MM.1S (cell line): ENCODE results near the gene FBXO34.

ENCODE experiments used
- DNase-seq: peaks from one replicate; pipeline ENCODE4 v3.0.0-alpha.2; 2015
- H2AFZ ChIP-seq: fragments of 300-600 bp; sonication (generic); 2 replicates; pipeline ENCODE4 v1.6.0; 2016; ENCODE audit warnings: antibody characterized with exemption, low read length
- H3F3A ChIP-seq: fragments of 300-600 bp; sonication (generic); 2 replicates; pipeline ENCODE4 v1.6.1; 2016; ENCODE audit warnings: mild to moderate bottlenecking, antibody characterized with exemption, low read length, moderate library complexity, mixed read lengths; ENCODE audit not compliant: insufficient read depth
- H3K27ac ChIP-seq: fragments of 300-600 bp; sonication (generic); 2 replicates; pipeline ENCODE4 v1.5.1; 2016; ENCODE audit warnings: mild to moderate bottlenecking, low read length
- H3K27me3 ChIP-seq: fragments of 300-600 bp; sonication (generic); replicated peaks from 2 replicates; pipeline ENCODE4 v1.6.0; 2016; ENCODE audit warnings: low read length; ENCODE audit not compliant: insufficient read depth
- H3K36me3 ChIP-seq: fragments of 300-600 bp; sonication (generic); replicated peaks from 2 replicates; pipeline ENCODE4 v1.6.1; 2016; ENCODE audit warnings: mild to moderate bottlenecking, low read length, mixed read lengths; ENCODE audit not compliant: insufficient read depth
- H3K4me1 ChIP-seq: fragments of 300-600 bp; sonication (generic); 2 replicates; pipeline ENCODE4 v1.6.1; 2016; ENCODE audit warnings: low read length, mixed read lengths
- H3K4me2 ChIP-seq: fragments of 300-600 bp; sonication (generic); 2 replicates; pipeline ENCODE4 v1.6.0; 2016; ENCODE audit warnings: low read depth, low read length
- H3K4me3 ChIP-seq: fragments of 300-600 bp; sonication (generic); 2 replicates; pipeline ENCODE4 v1.5.1; 2016; ENCODE audit warnings: low read length, mixed read lengths
- H3K79me2 ChIP-seq: fragments of 300-600 bp; sonication (generic); 2 replicates; pipeline ENCODE4 v1.6.1; 2016; ENCODE audit warnings: mixed run types, low read length, mixed read lengths
- H3K9ac ChIP-seq: fragments of 300-600 bp; sonication (generic); 2 replicates; pipeline ENCODE4 v1.6.1; 2016; ENCODE audit warnings: low read length, mixed read lengths
- H3K9me2 ChIP-seq: fragments of 300-600 bp; sonication (generic); replicated peaks from 2 replicates; pipeline ENCODE4 v1.6.1; 2016; ENCODE audit warnings: mild to moderate bottlenecking, low read length, mixed read lengths; ENCODE audit not compliant: insufficient read depth
- H3K9me3 ChIP-seq: fragments of 300-600 bp; sonication (generic); replicated peaks from 2 replicates; pipeline ENCODE4 v1.6.1; 2016; ENCODE audit warnings: mild to moderate bottlenecking, low read length, mixed read lengths; ENCODE audit not compliant: insufficient read depth
- H4K20me1 ChIP-seq: fragments of 300-600 bp; sonication (generic); 2 replicates; pipeline ENCODE4 v1.6.1; 2016; ENCODE audit warnings: mild to moderate bottlenecking, low read length, moderate library complexity, mixed read lengths; ENCODE audit not compliant: insufficient read depth
- CTCF ChIP-seq: fragments of 300-600 bp; sonication (generic); IDR thresholded peaks from 2 replicates; pipeline ENCODE4 v1.5.1; 2016; ENCODE audit warnings: antibody characterized with exemption, low read length, mixed read lengths
- EZH2 ChIP-seq: fragments of 300-600 bp; sonication (generic); optimal IDR thresholded peaks from 2 replicates; pipeline ENCODE3; 2017; ENCODE audit warnings: low read depth, mild to moderate bottlenecking, antibody characterized with exemption, low read length, mixed read lengths
- EZH2phosphoT487 ChIP-seq: fragments of 300-600 bp; sonication (generic); IDR thresholded peaks from 2 replicates; pipeline ENCODE4 v1.6.1; 2018; ENCODE audit warnings: antibody characterized with exemption, low read length

The FBXO34 gene

GRCh38 chr14:55248411-55248810, 22.8 kb upstream of the FBXO34 start:
- H3K4me1 ChIP-seq: no peaks in the 10 kb centered on the region
- no peaks in the 10 kb centered on the region for H3K79me2 ChIP-seq
- no peaks in the 10 kb centered on the region for H4K20me1 ChIP-seq
- H3K27me3 ChIP-seq: no peaks in the 10 kb centered on the region
- no peaks in the 10 kb centered on the region for H3F3A ChIP-seq
- H3K27ac ChIP-seq: no peak overlapping the region
- H3K36me3 ChIP-seq: no peaks in the 10 kb centered on the region
- no peak overlapping the region for H2AFZ ChIP-seq
- H3K9me3 ChIP-seq: no peaks in the 10 kb centered on the region
- no peaks in the 10 kb centered on the region for H3K9me2 ChIP-seq
- H3K9ac ChIP-seq: no peak overlapping the region
- H3K4me3 ChIP-seq: no peak overlapping the region
- no peak overlapping the region for H3K4me2 ChIP-seq
- no peak for DNase-seq
- TF ChIP-seq CTCF: no peak
- TF ChIP-seq EZH2phosphoT487: no peak
- no peak for TF ChIP-seq EZH2

- no peaks in the 10 kb centered on the region for H3K4me1 ChIP-seq
- no peak overlapping the region for H3K4me3 ChIP-seq
- H3K27ac ChIP-seq: no peak overlapping the region
- no peaks in the 10 kb centered on the region for H4K20me1 ChIP-seq
- H3F3A ChIP-seq: no peaks in the 10 kb centered on the region
- H3K9ac ChIP-seq: no peak overlapping the region
- DNase-seq: no peak
- H3K79me2 ChIP-seq: no peaks in the 10 kb centered on the region
- H3K36me3 ChIP-seq: no peaks in the 10 kb centered on the region
- H3K9me3 ChIP-seq: no peaks in the 10 kb centered on the region
- no peak overlapping the region for H3K4me2 ChIP-seq
- TF ChIP-seq EZH2 (no peak), EZH2phosphoT487 (no peak), CTCF (no peak)
- no peak overlapping the region for H2AFZ ChIP-seq
- no peaks in the 10 kb centered on the region for H3K27me3 ChIP-seq
- no peaks in the 10 kb centered on the region for H3K9me2 ChIP-seq
Observed at GRCh38 chr14:55249423-55249822, 21.8 kb upstream of the FBXO34 start.

GRCh38 chr14:55253276-55253675, 17.9 kb upstream of the FBXO34 start:
- TF ChIP-seq EZH2phosphoT487 (no peak), CTCF (no peak), EZH2 (no peak)
- H2AFZ ChIP-seq: no peak overlapping the region
- H3K79me2 ChIP-seq: no peaks in the 10 kb centered on the region
- H3K9me3 ChIP-seq: no peaks in the 10 kb centered on the region
- H3K27ac ChIP-seq: no peak overlapping the region
- H3F3A ChIP-seq: no peaks in the 10 kb centered on the region
- no peak overlapping the region for H3K9ac ChIP-seq
- no peaks in the 10 kb centered on the region for H3K36me3 ChIP-seq
- no peak overlapping the region for H3K4me2 ChIP-seq
- no peaks in the 10 kb centered on the region for H3K27me3 ChIP-seq
- H3K4me1 ChIP-seq: no peaks in the 10 kb centered on the region
- DNase-seq: no peak
- no peak overlapping the region for H3K4me3 ChIP-seq
- H3K9me2 ChIP-seq: no peaks in the 10 kb centered on the region
- H4K20me1 ChIP-seq: no peaks in the 10 kb centered on the region
